OCI-LY7 (cell line): ENCODE data around the gene OPHN1. TPM values are rescaled to one million over a fixed set of nuclear protein-coding genes. Genes with fewer than 3 reads are reported as not detected.

Experiments used
- BruUV-seq: library from RNA; stranded (reverse); fragments of 400-500 nt; replicated peaks from 2 replicates; lab custom pipeline; 2021; lab: Mats Ljungman, UMichigan
- CTCF ChIA-PET: fragments of 300-600 bp; sonication (Branson Sonifier 250); formaldehyde crosslinking; loops from one replicate; lab custom pipeline; 2022; ENCODE audit warnings: antibody characterized with exemption; ENCODE audit not compliant: unreplicated experiment; lab: Charles Lee
- POLR2A ChIA-PET: fragments of 300-600 bp; sonication (Branson Sonifier 250); formaldehyde crosslinking; loops from one replicate; lab custom pipeline; 2022; ENCODE audit warnings: antibody characterized with exemption; lab: Charles Lee
- DNase-seq: peaks from one replicate; pipeline ENCODE4 v3.0.0-alpha.2; 2015; ENCODE audit warnings: low spot score
- H2AFZ ChIP-seq: fragments of 200-600 bp; sonication (generic), shearing (Covaris generic); 2 replicates; pipeline ENCODE4 v1.6.1; 2014; ENCODE audit warnings: mild to moderate bottlenecking, antibody characterized with exemption, low read length, moderate library complexity
- H3K27ac ChIP-seq: fragments of 200-600 bp; sonication (generic); 2 replicates; pipeline ENCODE4 v1.5.1; 2014; ENCODE audit warnings: mixed run types, low read depth, mild to moderate bottlenecking, moderate library complexity, low read length, inconsistent platforms; ENCODE audit not compliant: poor library complexity, severe bottlenecking
- H3K36me3 ChIP-seq: fragments of 200-600 bp; sonication (generic); 2 replicates; pipeline ENCODE4 v1.6.1; 2014; ENCODE audit warnings: mild to moderate bottlenecking, antibody characterized with exemption, low read length, moderate library complexity, mixed read lengths; ENCODE audit not compliant: insufficient read depth
- H3K4me1 ChIP-seq: fragments of 200-600 bp; sonication (generic); 2 replicates; pipeline ENCODE4 v1.5.1; 2014; ENCODE audit warnings: mild to moderate bottlenecking, low read length; ENCODE audit not compliant: insufficient read depth, poor library complexity, severe bottlenecking
- H3K4me2 ChIP-seq: fragments of 200-600 bp; sonication (generic); 2 replicates; pipeline ENCODE4 v1.6.1; 2014; ENCODE audit warnings: mild to moderate bottlenecking, low read length
- H3K4me3 ChIP-seq: fragments of 200-600 bp; sonication (generic); 2 replicates; pipeline ENCODE4 v1.5.1; 2014; ENCODE audit warnings: mild to moderate bottlenecking, low read depth, low read length; ENCODE audit not compliant: poor library complexity, severe bottlenecking
- H3K79me2 ChIP-seq: fragments of 200-600 bp; sonication (generic); 2 replicates; pipeline ENCODE4 v1.6.1; 2016; ENCODE audit warnings: low read depth, mild to moderate bottlenecking, low read length, moderate library complexity, mixed read lengths; ENCODE audit not compliant: insufficient read depth
- H3K9me2 ChIP-seq: fragments of 200-600 bp; sonication (generic); 2 replicates; pipeline ENCODE4 v1.6.1; 2016; ENCODE audit warnings: mild to moderate bottlenecking, low read length, mixed read lengths; ENCODE audit not compliant: insufficient read depth
- H3K9me3 ChIP-seq: fragments of 200-600 bp; sonication (generic); 2 replicates; pipeline ENCODE4 v1.6.1; 2014; ENCODE audit warnings: mild to moderate bottlenecking, mixed run types, low read length, mixed read lengths
- H4K20me1 ChIP-seq: fragments of 200-600 bp; sonication (generic); 2 replicates; pipeline ENCODE4 v1.6.1; 2014; ENCODE audit warnings: mild to moderate bottlenecking, antibody characterized with exemption, low read length, moderate library complexity, mixed read lengths; ENCODE audit not compliant: insufficient read depth
- EZH2phosphoT487 ChIP-seq: fragments of 200-600 bp; sonication (generic); IDR thresholded peaks from 2 replicates; pipeline ENCODE4 v1.6.1; 2018; ENCODE audit warnings: low read depth, borderline replicate concordance, mild to moderate bottlenecking, mixed run types, antibody characterized with exemption, low read length, moderate library complexity, mixed read lengths
- intact Hi-C: fragments of 100-400 bp; cut with micrococcal nuclease; formaldehyde crosslinking; loops from one replicate; pipeline ENCODE4 v1.10.0; 2022; ENCODE audit not compliant: unreplicated experiment
- total RNA-seq, 2 experiments: library from RNA; depleted of rRNA in 1 of 2; stranded (reverse); fragments of >200 nt in 1 of 2; shearing (Covaris generic) in 1 of 2; gene quantifications; 2 replicates each; pipeline ENCODE4 v1.2.3, GENCODE V29; 2014 to 2022
- TF ChIP-seq, protein P1 (sequence below): fragments of 200-600 bp; sonication (generic); conservative IDR thresholded peaks from 2 replicates; pipeline ENCODE4 v1.5.1; 2014; ENCODE audit warnings: mild to moderate bottlenecking, antibody characterized with exemption, low read length, moderate library complexity, mixed read lengths

The OPHN1 gene
- total RNA-seq, 2 experiments from 2014 or later, result not detected

DNA sequence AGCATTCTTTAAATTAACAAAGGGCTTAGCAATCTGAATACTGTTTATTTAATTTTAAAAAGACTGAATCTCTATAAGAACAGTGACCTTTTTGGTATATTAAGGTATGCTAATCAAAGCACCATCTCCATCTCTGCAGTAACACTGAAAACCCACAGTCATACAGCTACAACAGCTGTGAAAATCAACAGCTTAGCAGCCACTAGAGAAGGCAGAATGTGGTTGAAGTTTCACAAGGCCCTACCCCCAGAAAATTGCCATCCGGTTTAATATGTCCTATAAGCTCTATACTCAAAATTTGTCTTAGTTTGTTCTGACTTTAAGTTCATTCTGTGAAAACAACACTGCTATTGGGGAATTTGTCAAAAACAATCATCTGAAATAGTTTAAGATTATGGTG, 128.7 kb downstream of the OPHN1 start:
- no peak for DNase-seq
- CTCF ChIA-PET, result no interaction called here

DNA sequence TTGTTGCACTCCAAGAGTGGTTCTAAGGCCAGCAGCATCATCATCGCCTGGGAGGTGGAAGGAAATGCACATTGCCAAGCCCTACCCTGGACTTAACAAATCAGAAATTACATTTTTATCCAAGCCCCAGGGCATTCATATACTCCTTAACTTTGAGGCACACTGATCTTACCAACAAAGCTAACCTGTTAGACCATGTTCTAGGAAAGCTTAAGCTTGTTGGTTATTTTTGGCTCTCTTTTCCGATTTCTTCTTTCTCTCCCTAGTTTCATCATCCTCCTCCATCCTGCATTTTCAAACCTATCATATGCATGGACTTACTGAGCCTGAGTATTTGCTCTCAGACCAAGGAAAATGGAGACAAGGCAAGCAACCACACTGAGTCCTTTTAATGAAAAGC, 133.4 kb downstream of the OPHN1 start:
- Histone ChIP-seq H4K20me1 (no peaks in the 10 kb centered on the region), H3K9me3 (no peaks in the 10 kb centered on the region), H3K9me2 (no peaks in the 10 kb centered on the region), H3K4me2 (no peak overlapping the region), H3K4me1 (no peaks in the 10 kb centered on the region), H3K79me2 (no peaks in the 10 kb centered on the region), H3K27ac (no peak overlapping the region), H2AFZ (no peak overlapping the region), H3K4me3 (no peak overlapping the region), H3K36me3 (no peaks in the 10 kb centered on the region)
- TF ChIP-seq, protein P1, sequence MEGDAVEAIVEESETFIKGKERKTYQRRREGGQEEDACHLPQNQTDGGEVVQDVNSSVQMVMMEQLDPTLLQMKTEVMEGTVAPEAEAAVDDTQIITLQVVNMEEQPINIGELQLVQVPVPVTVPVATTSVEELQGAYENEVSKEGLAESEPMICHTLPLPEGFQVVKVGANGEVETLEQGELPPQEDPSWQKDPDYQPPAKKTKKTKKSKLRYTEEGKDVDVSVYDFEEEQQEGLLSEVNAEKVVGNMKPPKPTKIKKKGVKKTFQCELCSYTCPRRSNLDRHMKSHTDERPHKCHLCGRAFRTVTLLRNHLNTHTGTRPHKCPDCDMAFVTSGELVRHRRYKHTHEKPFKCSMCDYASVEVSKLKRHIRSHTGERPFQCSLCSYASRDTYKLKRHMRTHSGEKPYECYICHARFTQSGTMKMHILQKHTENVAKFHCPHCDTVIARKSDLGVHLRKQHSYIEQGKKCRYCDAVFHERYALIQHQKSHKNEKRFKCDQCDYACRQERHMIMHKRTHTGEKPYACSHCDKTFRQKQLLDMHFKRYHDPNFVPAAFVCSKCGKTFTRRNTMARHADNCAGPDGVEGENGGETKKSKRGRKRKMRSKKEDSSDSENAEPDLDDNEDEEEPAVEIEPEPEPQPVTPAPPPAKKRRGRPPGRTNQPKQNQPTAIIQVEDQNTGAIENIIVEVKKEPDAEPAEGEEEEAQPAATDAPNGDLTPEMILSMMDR, result no peak
- no peak for TF ChIP-seq EZH2phosphoT487
- no TSS peak for BruUV-seq
- DNase-seq, result no peak
- POLR2A ChIA-PET, result no interaction called here
- CTCF ChIA-PET, result no interaction called here
- intact Hi-C loops, result no loop called here

More for the DNA sequence above, 128.7 kb downstream of the OPHN1 start:
- TF ChIP-seq, protein P1, result no peak
- no peak for TF ChIP-seq EZH2phosphoT487
- H4K20me1 ChIP-seq, result no peaks in the 10 kb centered on the region
- intact Hi-C loops, result no loop called here
- H3K4me1 ChIP-seq, result no peaks in the 10 kb centered on the region
- no peaks in the 10 kb centered on the region for H3K9me3 ChIP-seq
- H3K4me2 ChIP-seq, result no peak overlapping the region
- no peaks in the 10 kb centered on the region for H3K79me2 ChIP-seq
- no peaks in the 10 kb centered on the region for H3K9me2 ChIP-seq
- BruUV-seq, result no TSS peak
- no peak overlapping the region for H3K4me3 ChIP-seq
- no peaks in the 10 kb centered on the region for H3K36me3 ChIP-seq
- H2AFZ ChIP-seq, result no peak overlapping the region
- no peak overlapping the region for H3K27ac ChIP-seq
- POLR2A ChIA-PET, result no interaction called here

GRCh38 chrX:68292471-68292870, 140.8 kb downstream of the OPHN1 start:
- Histone ChIP-seq H4K20me1 (no peaks in the 10 kb centered on the region), H3K27ac (no peak overlapping the region), H3K9me3 (no peaks in the 10 kb centered on the region), H3K4me2 (no peak overlapping the region), H3K36me3 (no peaks in the 10 kb centered on the region), H3K79me2 (no peaks in the 10 kb centered on the region), H3K4me3 (no peak overlapping the region), H3K9me2 (no peaks in the 10 kb centered on the region), H2AFZ (no peak overlapping the region), H3K4me1 (no peaks in the 10 kb centered on the region)
- intact Hi-C loops, result no loop called here
- no TSS peak for BruUV-seq
- ChIA-PET CTCF (no interaction called here), POLR2A (interaction anchor here (0.6 kb wide), 1 partner anchor 161 kb away, joined by 3 read pairs; no protein-coding TSS in a partner anchor)
- DNase-seq, result no peak
- TF ChIP-seq, protein P1, result no peak
- TF ChIP-seq EZH2phosphoT487, result no peak
